DMS53 treated with DMSO at 0.1 percent for 48 hours (cell line): Measurements from ENCODE around the gene USP10.
A peak's percentile ranks its signal among the peaks of the same experiment; 100 is the strongest.

Source experiments
- DNase-seq: peaks from one replicate; lab custom pipeline; 2025; ENCODE audit not compliant: unreplicated experiment; lab: John Stamatoyannopoulos, UW

USP10 gene

GRCh38 chr16:84818989-84819643 is 119.3 kb downstream of the USP10 start:
- DNase-seq, result no peak

- peak; percentile 78 for DNase-seq
Measured at GRCh38 chr16:84819644-84820304, 120.0 kb downstream of the USP10 start, which contains the start of gene CRISPLD2. Gene CRISPLD2, plus strand, starts transcription at chr16:84819985. Its CDS starts 18,511 bp downstream, at chr16:84838496.

DNA sequence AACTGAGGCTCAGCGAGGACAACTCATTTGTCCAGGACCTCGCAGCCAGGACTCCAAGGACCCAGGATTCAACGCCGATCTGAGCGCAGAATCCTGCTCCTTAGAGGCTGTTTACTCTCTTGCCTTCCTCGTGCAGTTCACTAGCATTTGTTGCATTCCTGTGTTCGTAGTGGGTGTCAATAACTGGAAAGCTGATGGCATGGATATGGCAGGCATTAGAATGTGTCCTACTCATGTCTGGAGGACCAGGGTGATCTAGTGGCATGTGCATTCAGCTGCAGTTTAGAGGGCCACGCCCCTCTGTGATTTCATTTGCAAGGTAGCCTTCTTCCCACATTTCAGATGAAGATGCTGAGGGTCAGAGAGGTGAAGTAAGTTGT is 120.5 kb downstream of the USP10 start:
- no peak for DNase-seq

DNA sequence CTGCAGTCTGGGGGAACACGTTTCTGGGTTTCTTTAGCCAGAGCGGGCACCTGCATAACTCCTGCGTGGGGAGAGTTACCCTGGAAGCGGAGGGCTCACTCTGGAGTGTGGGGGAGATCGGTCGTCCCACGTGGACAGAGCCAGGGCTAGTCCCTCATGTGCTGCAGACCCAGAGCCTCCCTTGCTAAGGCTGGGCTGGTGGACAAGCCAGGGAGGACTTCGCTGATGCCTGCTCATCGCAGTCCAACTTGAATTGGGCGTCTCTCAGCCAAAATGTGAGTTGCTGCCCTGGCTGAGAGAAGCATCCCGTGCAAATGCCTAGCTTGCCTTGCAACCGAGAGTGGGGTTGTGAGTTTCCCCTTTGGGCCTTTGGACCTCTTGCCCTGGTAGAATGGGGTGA is 121.0 kb downstream of the USP10 start:
- no peak for DNase-seq

- no peak for DNase-seq
Measured at GRCh38 chr16:84821179-84821578, 121.4 kb downstream of the USP10 start.

DNA sequence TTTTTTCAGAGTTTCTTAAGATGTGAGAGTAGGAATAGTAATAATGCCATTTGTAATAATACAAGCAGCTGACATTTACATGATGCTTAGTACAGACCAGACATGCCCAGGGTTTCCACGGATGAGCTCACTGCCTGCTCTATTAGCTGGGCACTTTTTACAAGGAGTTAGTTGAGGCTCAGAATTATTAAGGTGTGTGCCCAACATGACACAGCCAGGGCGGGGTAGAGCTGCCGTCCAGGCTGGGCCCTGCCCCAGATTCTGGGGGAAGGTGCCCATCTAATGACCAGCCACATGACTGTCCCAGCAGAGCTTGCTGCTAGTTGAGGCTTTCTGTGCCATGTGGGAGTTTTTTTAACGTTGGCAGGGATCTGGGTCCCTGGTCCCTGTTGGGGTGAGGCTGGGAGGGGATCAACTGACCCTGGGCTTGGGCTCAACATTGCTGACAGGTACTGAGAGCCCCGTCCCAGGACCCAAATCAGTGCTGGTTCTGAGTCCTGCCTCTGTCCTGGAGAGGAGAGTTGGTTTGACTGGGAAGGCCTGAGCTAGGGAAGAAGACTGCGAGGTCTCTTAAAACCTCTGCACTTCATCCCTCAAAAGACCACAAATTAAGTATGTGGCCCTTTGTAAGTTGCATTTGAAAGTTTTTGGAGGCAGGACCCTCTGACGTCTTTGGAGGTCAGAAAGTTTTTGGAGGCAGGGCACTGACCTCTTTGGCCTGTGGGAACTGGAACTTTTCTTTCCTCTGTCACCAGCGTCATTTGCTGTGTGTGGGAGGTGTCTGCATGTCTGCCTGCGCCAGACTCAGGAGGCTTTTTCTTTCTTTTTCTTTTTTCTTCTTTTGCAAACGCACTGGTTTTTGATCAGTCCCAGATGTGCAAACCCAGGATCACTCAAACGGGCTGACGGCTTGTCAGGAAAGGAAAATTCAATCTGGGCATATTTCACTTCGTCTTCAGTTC is 122.2 kb downstream of the USP10 start:
- no peak for DNase-seq

GRCh38 chr16:84822990-84823389 is 123.2 kb downstream of the USP10 start:
- no peak for DNase-seq

DNA sequence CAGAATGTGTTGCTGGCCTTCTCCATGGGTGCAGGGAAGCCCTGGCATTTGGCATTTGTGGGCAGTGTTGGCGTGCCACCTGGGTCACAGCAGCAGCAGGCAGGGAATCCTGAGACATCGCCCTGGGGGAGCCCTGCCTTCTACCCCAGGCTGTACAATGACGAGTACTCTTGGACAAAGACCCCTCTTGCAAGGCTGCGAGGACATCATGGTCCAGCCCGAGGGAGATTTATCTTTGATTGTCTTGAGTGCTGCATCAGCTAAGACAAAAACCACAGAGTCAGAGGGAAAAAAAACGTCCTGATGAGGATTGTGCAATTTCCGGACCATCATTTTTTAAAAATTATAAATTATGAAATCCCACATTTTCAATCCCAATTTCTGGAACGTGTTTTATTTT is 123.7 kb downstream of the USP10 start:
- no peak for DNase-seq

DNA sequence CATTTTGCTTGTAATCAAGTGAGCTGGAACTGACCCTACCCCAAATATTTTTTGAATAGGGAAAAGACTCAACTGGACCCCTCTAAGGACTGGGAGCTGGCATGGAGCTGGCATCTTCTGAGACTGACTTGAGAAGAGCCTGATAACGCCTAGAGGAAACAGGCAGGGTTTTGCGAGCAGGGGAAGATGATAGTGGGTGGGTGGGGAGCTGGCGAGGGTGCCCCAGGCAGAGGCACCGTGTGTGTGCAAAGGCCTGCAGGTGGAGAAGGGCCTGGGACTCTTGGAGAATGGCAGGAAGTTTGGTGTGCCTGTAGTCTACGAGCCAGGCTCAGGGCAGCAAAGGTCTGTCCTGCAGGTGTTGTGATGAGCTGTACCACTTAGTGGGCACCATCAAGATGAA is 124.1 kb downstream of the USP10 start:
- DNase-seq, result no peak

GRCh38 chr16:84825896-84826557 is 126.2 kb downstream of the USP10 start:
- DNase-seq, result no peak

DNA sequence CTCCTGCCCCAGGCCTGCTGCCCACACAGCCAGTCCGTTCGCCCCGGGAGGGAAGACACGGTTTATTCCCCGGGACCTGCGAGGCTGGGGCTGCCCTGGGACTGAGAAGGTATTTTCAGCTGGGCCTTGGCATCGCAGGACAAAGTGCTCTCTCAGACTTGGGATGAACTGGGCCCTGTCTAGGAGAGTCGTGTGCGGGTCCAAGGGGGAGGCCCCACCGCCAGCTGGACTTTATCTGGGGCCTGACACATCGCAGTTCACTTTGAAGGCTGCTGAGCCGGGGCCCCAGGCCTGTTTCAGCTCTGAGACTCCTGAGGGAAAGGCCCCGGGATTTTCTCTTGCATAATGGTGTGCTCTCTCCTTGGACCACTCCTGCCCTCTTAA is 126.8 kb downstream of the USP10 start:
- no peak for DNase-seq

GRCh38 chr16:84827131-84827574 is 127.4 kb downstream of the USP10 start:
- DNase-seq, result no peak

DNA sequence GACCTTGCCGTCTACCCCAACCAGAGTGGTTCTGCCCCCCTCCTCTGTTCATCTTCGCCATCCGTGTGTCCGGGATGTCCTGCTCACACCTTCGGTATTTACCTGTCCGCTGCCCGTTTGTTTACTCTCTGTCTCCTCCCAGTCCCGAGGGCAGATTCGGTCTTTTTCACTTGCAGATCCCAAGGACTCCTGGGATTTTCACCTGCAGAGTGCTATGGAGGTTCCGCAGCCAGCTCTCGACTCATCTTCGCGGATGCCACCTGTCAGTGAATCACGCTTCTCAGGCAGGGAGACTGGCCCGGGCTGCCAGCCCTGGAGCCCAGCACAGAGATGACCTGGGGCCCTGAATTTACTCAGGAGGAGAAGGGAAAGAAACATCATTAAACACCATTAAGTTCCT is 128.1 kb downstream of the USP10 start:
- peak; percentile 21 for DNase-seq

- no peak for DNase-seq
Measured at GRCh38 chr16:84828322-84828721, 128.5 kb downstream of the USP10 start.
